Measurements from ENCODE around the gene CNTNAP3.
"Not testable (repeated sequence)": the region's sequence is repeated elsewhere in the genome, so short reads cannot be mapped to it uniquely, and the experiment has no call there.

The CNTNAP3 gene

GRCh38 chr9:39067683-39068082 lies 220.3 kb downstream of the CNTNAP3 start:
- DNase-seq (ENCODE audit: low read depth) = not testable (repeated sequence)

- not testable (repeated sequence) for DNase-seq (ENCODE audit: low read depth)
These were observed 225.0 kb downstream of the CNTNAP3 start for GRCh38 chr9:39062966-39063365.

GRCh38 chr9:39054453-39054852 lies 233.5 kb downstream of the CNTNAP3 start:
- DNase-seq (ENCODE audit: low read depth) = peak; percentile 88

GRCh38 chr9:39046833-39047232 lies 241.1 kb downstream of the CNTNAP3 start:
- not testable (repeated sequence) for DNase-seq (ENCODE audit: low read depth)

GRCh38 chr9:39042352-39042803 lies 245.6 kb downstream of the CNTNAP3 start:
- not testable (repeated sequence) for DNase-seq (ENCODE audit: low read depth)

GRCh38 chr9:39041774-39042173 lies 246.2 kb downstream of the CNTNAP3 start:
- DNase-seq (ENCODE audit: low read depth) = not testable (repeated sequence)

GRCh38 chr9:39039148-39039547 lies 248.8 kb downstream of the CNTNAP3 start:
- not testable (repeated sequence) for DNase-seq (ENCODE audit: low read depth)

- DNase-seq (ENCODE audit: low read depth) = not testable (repeated sequence)
These were observed 249.7 kb downstream of the CNTNAP3 start for GRCh38 chr9:39038221-39038620.

GRCh38 chr9:39033849-39034248 lies 254.1 kb downstream of the CNTNAP3 start:
- DNase-seq (ENCODE audit: low read depth) = peak; percentile 26

- not testable (repeated sequence) for DNase-seq (ENCODE audit: low read depth)
These were observed 257.6 kb downstream of the CNTNAP3 start for GRCh38 chr9:39030204-39031019.

GRCh38 chr9:39028855-39029254 lies 259.1 kb downstream of the CNTNAP3 start:
- DNase-seq (ENCODE audit: low read depth) = not testable (repeated sequence)

GRCh38 chr9:39028168-39028567 lies 259.8 kb downstream of the CNTNAP3 start:
- DNase-seq (ENCODE audit: low read depth) = not testable (repeated sequence)

GRCh38 chr9:39025911-39026588 lies 261.9 kb downstream of the CNTNAP3 start:
- DNase-seq (ENCODE audit: low read depth) = not testable (repeated sequence)
